Activated effector memory CD4-positive, alpha-beta T cell treated with Interleukin-2 at 50 U/mL for 16 hours (primary cell): ENCODE data around the gene SENP7.
"Not testable (repeated sequence)": the region's sequence is repeated elsewhere in the genome, so short reads cannot be mapped to it uniquely, and the experiment has no call there.

Experiments
- DNase-seq: peaks from one replicate; pipeline ENCODE4 v3.0.0-alpha.2; 2020

The SENP7 gene

DNA sequence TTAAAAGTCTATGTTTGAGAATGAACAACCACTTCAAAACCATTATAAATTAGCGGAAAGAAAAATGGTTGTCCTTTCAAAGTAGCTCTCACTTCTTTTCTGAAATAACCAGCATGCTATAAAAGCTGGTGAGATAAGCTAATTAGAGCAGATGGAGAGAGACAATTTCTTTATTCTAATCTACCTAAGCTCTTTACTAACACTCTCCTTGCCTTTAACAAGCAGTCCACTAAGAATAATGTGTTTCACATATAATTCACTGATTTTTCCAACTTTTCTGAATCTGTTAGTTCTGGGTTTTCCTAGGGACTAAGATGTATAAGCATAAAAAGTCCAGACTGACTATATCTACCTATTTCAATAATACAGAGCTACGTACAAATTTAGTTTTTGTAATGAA lies 192.5 kb downstream of the SENP7 start, which contains the start of gene IMPG2:
Gene IMPG2 (minus strand): TSS at position 101 of the 400 bp plus-strand sequence. CDS start 203 bp downstream, outside the sequence.
- no peak for DNase-seq

DNA sequence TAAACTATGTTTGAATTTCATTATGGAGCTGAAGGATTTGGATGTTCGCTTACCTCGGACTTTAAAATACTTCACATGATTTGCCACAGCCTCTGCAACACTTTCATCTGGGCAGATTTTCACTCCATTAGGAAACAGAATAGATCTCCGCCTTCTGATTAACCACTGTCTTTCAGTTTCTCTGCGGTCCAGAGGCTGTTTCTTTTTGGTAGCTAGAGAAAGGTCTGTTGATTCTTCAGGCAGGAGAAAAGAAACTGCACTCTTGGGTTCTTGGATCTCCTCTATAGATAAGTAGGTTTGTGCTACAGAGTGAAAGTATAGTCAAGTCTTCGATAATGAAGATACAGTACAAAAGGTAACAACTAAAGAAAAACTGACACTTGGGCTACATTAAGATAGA lies 193.5 kb downstream of the SENP7 start:
- no peak for DNase-seq

DNA sequence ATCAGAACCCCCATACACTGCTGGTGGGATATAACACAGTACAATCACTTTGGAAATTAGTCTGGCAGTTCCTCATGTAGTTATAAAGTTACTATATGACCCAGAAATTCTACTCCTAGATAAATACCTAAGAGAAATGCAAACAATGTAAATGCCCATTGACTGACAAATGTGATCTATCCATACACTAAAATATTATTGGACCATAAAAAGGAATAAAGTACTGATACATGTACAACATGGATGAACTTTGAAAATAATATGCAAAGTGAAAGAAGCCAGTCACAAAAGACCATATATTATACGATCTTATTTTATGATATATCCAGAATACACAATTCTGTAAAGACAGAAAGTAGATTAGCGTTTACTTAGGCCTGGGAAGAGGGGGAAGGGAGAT lies 200.5 kb downstream of the SENP7 start:
- no peak for DNase-seq

GRCh38 chr3:101311676-101312075 lies 201.3 kb downstream of the SENP7 start:
- no peak for DNase-seq

GRCh38 chr3:101310978-101311375 lies 202.0 kb downstream of the SENP7 start:
- DNase-seq = no peak

- not testable (repeated sequence) for DNase-seq
These were observed 204.8 kb downstream of the SENP7 start for GRCh38 chr3:101308147-101308772.

GRCh38 chr3:101303836-101304235 lies 209.2 kb downstream of the SENP7 start:
- no peak for DNase-seq

- DNase-seq = no peak
These were observed 209.8 kb downstream of the SENP7 start for GRCh38 chr3:101303089-101303731.

- no peak for DNase-seq
These were observed 212.9 kb downstream of the SENP7 start for GRCh38 chr3:101300073-101300472.

DNA sequence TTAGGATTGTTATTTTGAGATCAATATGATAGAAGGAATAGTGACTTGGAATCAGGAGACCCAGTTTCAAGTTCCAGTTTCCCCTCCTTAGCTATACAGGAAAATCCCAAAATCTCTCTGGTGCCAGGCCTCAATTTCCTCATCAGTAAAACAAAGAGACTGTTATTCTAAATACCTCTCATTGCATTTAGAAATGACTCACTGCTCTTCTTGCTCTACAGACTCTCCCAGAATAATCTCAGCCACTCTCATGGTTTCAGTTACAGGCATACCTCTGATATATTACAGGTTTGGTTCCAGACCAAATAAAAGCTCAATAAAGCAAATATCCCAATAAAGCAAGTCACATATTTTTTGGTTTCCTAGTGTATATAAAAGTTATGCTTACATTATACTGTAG lies 221.0 kb downstream of the SENP7 start:
- DNase-seq = no peak

GRCh38 chr3:101288294-101288693 lies 224.7 kb downstream of the SENP7 start:
- no peak for DNase-seq

GRCh38 chr3:101284757-101285156 lies 228.3 kb downstream of the SENP7 start:
- no peak for DNase-seq

GRCh38 chr3:101281521-101282030 lies 231.4 kb downstream of the SENP7 start:
- no peak for DNase-seq

- no peak for DNase-seq
These were observed 233.1 kb downstream of the SENP7 start for GRCh38 chr3:101279765-101280385.

- no peak for DNase-seq
These were observed 233.8 kb downstream of the SENP7 start for GRCh38 chr3:101279162-101279561.

- DNase-seq = no peak
These were observed 234.3 kb downstream of the SENP7 start for GRCh38 chr3:101278727-101279126.
